GM18502 (cell line): Measurements from ENCODE around the gene DNAJC5.

ENCODE experiments used
- ATAC-seq: cut with Tn5 transposase; IDR thresholded peaks from one replicate; pipeline ENCODE4 v1.9.1; 2021; ENCODE audit warnings: mild to moderate bottlenecking; ENCODE audit not compliant: unreplicated experiment, poor library complexity

DNAJC5 gene

DNA sequence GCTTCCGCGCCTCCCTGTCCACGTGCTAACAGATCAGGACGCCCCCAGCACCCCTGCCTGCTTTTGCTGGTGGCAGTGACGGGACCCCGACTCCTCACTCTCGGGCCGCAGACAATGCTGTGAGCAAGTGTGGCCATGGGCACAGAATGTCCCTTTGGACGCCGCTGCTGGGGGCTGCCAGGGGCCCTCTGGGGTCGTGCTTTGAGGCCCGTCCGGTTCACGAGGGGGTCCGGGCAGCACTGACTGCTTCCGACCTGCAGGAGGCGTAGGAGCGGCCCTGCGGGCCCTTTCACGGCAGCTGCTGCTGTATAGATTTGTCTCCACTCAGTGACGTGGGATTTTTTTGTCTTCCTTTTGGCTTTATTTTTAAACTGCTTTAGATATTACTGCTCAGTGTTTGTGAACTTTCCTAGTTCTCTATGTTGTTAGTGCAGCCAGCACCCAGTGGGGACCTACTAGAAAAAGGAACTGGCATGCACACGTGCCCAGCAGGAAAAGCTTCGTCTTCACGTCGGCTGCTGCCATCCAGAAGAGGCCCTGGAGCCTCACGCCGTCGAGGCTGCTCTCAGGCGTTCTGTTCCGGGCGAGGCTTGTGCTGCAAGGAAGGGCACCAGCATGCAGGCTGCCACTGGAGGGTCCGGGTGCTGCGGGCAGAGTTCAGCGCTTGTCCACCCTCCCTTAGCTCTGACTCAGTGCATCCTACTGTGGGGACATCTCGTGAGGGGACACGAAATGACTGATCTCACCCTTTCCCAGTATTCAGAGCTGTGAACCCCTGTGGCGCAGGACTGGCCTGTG, 39.5 kb downstream of the DNAJC5 start:
- ATAC-seq: no peak

DNA sequence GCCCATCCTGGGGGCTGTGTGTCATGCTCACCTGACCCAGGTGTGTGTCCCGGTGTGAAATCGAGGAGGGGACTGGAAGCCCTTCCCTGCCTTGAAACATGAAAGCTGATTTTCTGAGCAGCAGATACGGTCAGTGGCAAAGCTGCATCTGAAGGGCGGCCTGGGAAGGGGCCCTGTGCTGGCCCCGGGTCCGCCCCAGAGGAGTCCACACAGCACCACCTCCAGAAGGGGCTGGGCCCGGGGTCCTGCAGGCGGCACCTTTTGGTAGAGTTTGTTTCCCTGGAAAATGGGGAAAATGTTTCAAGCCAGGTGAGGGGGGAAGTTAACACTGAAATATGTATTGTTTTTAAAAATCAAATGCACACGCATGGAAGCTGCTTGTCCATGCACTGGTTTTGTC, 40.5 kb downstream of the DNAJC5 start:
- ATAC-seq: no peak

DNA sequence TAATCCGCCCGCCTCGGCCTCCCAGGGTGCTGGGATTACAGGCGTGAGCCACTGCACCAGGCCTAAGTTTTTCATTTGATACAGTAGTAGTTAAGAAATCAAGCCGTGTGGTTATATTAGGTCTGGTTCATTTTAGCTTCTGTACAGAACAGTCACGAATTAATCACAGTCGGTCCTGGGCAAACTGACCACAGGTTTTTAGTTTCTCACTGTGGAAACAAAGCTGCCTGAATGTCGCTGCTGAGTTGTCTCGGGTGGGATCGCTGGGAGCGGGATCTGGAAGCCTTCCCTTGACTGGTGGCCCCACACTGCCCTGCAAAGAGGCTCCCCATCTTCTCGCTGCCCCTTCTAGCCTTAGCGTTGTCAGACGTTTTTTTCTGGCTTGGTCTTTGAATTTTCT, 42.7 kb downstream of the DNAJC5 start:
- no peak for ATAC-seq

DNA sequence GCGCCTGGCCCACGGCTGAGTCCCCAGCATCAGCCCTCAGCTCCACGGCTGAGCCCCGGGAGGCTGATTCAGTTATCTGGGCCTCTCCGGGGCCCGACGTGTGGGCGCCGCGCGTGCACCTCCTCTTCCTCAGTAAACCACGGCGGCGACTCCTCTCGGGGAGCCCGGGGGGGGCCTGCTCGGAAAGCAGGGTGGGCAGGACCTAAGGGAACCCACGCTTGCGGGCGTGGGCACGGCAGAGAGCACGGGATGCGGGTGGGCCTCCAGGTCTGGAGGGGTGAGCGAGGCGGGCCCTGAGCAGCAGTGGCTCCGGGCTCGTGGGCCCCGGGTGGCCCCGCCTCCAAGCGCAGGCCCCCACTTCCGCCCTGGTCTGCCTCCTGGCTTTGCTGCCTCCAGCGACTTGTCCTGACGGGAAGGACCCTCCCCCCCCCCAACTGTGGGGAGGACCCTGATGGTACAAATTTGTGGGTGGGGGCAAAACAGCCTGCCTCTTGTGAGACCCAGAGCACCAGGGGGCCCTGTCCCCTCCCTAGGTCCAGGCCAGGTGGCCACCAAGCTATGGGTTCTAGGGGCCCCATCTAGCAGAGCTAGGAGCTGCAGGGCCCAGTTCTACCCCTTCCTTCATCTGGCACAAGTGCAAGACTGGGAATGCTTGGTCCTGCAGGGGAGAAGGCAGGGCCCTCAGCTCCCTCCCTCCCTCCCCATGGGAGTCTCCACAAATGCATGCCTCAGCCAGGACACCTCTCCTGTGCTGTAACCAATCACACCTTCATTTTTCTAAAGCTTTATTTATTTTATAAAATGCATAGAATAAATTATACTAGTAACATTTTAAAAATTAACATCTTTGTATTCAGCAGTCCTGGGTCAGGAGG, 44.4 kb downstream of the DNAJC5 start:
- no peak for ATAC-seq

DNA sequence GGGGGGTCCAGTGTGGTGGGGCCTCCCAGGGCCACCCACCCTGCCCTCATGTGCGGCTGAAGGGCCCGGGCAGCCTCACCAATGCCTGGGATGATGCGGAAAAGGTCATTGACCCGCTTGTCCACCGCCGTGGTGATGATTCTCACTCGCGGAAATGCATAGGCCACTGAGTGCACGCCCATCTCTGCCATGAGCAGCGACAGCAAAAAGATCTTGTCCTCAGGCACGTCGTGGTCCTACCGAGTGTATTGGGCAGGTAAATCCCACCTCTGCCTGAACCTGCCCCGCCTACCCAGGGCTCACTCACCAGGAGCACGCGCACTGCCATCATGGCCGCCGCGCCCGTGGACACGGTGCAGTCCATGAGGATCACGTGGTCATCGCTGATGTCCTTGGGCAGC, 45.1 kb downstream of the DNAJC5 start:
- no peak for ATAC-seq

DNA sequence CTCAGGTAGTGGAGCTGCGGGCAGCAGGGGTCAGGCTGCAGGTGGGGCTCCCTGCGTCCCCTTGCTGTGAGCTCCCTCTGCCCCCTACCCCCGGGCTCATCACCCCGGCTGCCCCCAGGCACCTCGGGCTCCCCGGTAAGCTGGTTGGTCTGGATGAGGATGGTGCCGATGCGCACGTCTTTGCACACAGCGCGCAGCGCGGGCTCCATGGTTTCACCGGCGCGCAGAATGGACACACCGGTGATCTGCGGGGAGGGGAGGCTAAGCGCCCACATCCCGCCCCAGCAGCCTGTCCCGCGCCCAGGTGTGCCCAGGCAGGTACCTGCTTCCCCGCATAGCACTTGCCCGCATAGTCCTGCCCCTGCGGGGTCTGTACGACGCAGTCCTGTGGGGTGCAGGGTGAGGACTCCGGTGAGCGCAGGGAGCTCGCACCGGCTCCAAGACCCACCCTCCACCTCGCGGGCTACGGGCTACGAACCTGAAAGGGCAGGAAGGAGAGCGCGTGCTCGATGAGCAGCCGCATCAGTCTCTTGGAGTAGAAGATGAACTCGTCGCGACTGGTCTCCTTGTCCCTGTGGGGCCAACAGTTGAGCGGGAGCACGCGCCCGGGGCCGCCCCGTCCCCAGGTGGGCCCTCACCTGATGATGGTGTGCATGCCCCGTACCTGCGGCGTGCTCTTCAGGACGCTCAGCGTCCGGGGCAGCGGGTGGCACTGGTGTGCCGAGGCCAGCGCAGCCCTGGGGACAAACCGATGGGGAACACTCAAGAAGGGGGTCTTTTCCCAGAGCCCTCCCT, 45.7 kb downstream of the DNAJC5 start:
- no peak for ATAC-seq

DNA sequence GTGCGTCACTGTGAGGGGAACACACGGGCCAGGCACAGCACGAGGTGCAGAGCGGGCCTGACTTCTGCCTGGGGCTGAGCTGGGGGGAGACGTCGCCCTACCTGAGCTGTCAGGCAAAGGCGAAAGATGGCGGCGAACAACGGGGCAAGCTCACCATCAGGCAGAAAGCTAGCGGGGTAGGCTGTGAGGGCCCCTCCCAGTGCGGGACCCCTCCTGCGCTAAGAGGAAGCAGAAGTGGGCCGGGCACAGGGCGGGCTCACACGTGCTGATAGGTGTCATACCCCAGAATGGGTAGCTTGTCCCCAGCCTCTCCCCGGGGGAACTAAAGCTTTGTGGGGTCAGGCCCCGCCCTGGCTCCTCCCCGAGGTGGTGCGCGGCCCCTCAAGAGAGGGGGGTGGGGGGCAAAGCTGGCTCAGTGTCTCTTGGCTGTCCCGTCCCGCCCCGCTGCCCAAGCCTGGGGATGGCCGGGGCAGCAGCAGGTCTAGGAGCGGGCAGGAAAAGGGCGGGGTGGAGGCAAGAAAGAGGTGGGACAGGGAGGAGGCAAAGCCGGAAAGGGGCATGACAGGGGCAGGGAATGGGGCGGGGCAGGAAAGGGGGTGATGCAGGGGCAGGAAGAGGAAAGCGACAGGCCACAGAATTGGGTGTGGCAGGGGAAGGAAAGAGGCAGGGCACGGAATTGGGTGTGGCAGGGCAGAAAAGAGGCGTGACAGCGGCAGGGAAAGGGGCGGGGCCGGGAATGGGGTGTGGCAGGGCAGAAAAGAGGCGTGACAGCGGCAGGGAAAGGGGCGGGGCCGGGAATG, 46.6 kb downstream of the DNAJC5 start:
- no peak for ATAC-seq

DNA sequence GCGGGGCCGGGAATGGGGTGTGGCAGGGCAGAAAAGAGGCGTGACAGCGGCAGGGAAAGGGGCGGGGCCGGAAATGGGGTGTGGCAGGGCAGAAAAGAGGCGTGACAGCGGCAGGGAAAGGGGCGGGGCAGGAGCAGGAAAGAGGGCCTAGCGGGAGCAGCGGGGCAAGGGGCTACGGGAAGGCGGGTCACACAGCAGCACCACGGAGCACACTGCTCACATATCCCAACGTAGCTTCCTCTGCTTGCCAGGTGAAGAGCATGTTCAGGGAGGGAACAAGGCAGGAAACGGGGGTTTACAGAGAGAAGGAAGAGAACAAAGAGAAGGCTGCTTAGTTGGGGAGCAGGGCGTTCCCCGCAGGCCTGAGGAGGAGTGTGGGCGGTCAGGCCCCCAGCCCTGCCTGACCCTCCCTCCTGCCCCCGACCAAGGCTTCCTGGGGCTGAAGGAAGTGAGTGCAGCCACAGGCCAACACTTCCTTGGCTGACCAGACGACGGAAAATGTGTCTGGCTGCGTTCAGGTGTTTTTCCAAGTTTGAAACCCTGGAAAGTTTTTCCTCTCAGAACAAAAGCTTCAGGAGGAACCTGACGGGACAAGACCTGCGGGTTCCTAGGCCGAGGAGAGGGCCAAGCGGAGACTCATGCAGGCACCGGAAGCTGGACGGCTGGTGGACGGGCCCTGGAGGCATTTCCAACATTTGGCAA, 47.5 kb downstream of the DNAJC5 start:
- no peak for ATAC-seq

DNA sequence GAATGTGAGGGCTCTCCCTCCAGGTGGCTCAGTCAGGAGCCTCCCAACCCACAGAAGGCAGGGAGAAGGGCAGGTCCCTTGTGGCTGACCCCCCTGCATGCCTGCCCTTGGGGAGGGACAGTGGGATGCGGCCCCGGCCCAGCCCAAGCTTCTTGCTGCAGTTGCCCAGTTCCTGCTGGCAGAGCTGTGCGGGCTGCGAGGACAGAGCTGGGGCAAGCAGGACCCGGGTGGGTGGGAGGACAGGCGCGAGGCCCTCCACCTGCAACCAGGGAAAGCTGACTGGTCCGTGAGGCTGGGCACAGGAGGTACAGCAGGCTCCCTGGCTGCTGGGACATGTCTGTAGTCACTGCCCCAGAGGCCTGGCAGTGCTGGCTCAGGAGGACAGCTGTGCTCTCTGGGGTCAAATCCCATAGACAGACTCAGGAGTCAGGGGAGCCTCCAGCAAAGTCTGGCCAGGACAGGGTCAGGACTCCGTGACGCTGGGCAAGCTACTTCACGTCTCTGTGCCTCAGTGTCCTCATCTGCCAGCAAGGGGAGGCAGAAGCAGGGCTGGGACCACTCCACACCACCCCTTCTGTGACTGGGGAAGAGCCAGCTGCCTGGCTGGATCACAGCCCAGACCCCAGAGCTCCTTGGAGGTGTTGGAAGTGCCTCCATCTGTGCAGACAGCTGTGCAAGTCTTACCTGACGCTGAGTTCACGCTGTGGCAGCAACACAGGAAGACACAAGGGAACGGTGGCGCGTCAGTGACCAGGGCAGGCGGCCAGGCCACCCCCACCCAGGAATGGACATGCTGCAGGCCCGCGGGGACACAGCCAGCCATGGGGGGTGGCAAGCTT, 48.3 kb downstream of the DNAJC5 start:
- ATAC-seq: no peak

DNA sequence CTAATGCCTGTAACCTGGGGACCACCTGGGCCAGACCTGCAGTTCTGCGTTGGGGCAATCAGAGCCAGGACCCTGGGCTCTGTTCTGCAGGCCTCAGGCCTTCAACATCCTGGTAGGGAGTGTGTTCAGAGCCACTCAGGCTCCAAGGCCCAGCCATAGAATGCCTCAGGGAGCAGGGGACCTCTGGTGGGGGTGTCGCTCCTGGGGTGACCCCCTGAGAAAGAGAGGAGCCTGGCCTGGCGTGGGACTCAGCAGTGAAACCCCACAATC, 48.8 kb downstream of the DNAJC5 start:
- no peak for ATAC-seq

DNA sequence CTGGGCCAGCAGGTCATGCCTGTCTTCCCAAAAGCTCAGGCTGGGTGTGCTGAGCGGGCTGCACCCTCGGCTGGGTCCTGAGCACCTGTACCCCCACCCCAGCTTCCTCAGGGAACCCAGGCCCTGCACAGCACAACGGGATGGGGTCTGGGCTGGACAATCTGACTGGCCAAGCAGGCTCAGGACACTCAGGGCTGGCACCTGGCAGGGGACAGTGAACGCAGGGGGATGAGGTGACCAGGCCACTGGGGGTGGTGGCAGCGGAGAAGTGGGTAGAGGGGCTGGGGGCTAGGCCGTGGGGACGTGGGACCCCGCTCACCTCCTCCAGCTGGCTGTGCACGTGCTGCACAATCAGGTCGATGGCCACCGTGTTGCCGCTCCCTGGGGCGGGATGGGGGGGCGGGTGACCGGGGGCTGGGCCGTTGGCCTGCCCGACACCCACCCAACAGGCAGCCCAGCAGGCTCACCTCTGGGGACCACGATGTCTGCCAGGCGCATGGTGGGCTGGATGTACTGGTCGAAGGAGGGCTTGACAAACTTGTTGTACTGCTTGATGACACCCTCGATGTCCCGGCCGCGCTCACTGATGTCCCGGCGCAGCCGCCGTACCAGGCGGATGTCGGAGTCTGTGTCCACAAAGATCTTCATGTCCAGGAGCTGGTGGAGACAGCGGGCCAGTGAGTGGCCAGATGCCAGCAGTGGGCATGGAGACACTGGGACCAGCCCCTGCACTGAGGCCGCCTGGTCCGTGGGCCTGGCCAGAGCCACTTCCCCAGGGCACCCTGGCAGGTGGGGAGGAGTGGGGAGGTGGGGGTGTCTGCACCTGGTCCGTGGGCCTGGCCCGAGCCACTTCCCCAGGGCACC, 49.4 kb downstream of the DNAJC5 start:
- no peak for ATAC-seq

DNA sequence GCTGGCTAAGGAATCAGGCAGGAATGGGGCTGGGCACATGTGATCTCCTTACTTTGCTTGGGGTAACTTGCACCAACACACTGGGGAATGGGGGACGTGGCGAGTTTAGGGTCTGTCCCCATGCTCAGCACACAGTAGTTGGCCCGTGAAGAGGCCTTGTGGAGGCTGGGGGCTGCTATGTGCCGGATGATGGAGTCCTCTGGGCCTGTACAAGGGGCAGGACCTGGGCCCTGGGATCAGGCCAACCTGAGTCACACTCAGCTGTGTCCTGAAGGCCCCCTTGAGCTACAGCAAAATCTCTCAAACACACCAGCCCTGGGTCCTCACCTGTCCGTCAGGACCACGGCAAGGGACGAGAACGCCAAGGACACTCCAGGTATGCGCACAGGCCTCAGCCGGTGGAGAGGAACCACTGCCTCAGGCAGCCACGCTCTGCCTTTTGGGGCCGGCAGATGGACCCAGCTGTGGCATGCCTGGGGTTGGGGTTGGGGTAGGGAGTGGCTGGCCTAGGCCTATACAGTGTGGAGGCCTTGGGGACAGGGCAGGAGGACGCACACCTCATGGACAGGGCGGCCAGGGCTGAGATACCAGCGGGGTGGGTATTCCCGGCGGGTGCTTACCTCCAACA, 50.2 kb downstream of the DNAJC5 start:
- ATAC-seq: no peak

DNA sequence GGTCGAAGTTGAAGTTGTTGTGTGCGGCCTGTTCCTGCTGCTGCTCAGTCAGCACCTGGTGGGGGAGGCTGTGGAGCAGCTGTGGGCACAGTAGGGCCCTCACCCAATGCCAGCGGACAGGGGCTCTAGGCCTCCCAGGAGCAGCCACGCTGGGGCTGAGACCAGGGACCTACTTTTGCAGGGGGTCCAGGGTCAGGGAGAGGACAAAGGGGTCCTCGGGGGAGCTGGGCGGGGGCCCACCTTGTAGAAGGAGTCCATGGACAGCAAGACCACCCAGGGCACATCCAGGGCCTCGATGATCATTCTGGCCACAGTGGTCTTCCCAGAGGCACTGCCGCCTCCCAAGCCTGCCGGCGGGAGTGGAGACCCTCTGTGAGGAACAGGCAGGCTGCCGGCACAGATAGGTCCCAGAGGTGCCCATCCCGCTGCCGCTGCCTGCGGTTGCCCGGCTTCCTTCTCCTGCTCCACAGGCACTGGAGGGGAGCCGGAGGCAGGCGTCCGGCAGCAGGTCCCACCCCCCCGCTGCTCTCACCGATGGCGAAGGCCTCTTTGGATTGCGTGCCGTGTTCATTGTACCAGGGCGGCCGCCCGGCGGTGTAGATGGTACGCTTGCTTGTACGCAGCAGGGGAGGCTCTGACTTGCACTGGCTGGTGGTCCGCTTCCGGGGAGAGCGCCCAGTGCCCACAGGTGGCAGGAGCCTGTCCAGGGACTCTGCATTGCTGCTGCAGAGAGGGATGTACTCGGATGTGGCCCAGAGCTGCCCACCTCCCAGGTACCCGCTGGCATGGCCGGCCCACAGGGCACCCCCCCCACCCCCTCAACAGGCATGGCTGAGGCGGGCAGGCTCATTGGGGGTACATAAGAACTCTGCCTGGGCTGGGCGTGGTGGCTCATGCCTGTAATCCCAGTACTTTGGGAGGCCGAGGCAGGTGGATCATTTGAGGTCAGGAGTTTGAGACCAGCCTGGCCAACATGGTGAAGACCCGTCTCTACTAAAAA, 51.3 kb downstream of the DNAJC5 start:
- no peak for ATAC-seq

DNA sequence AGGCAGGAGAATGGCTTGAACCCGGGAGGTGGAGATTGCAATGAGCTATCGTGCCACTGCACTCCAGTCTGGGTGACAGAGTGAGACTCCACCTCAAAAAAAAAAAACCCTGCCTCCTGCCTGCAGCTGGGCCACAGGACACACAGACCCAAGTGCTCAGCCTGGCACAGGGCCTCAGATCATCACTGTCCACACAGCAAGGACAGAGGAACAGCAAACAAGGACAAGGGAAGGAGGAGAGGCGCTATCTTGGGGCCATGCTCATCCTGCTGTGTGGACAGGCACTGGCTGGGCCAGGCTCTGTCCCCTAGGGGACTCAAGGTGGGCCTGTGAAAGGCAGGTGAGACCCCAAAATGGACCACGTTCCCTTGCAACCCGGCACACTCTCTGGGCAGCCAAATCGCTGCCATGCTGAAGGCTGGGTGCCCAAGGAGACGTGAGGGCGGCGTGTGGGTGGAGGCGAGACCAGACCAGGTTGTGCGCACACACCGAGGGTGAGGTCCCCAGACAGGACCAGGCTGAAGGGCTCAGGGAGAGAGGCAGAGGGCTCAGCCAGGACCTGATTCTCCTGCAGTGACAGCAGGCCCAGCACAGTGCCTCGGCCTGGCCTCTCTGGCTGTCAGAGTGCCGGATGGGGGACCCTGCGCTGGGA, 52.2 kb downstream of the DNAJC5 start:
- no peak for ATAC-seq

DNA sequence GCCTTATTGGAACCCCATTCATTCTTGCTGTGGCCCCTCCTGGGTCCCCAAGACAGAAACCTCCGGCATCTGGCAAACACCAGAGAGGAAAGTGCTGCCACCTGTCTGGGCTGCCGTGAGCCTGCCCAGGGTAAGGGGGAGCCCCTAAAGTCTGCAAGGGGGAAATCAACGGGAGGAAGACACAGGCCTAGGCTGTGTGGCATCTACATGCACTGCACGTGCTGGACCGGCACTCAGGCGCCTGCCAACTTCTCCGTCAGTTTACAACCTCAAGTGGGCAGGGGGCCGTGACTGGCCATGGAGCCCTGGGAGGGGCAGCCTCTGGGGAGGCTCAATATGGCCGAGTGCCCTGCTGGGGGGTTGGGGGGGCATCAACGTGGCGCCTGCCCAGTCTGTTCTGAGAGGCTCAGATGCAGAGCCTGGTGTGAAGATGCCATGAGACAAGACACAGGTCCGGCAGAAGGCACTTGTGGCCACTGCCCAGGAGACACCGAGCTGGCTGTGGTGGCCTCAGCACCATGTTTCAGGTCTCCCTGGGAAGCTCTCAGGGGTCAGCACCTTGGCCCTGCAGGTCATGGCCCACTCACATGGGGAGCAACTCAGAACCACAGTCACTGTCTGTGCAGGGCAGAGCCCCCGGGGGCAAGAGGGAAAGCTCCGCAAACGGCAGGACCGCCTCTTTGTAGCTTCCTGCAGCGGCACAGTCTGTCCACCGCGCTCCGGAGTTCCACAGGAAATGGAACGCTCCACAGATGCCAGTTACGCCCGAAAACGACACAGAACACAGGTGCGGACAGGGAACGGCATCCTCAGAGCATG, 52.9 kb downstream of the DNAJC5 start:
- no peak for ATAC-seq
